OCI-LY3 (cell line): Measurements from ENCODE around the gene SLC19A1.

Source experiments
- H2AFZ ChIP-seq: fragments of 200-600, 300-600 bp; shearing (Covaris generic); 2 replicates; pipeline ENCODE4 v1.6.0; 2014; ENCODE audit warnings: antibody characterized with exemption, low read depth, low read length
- H3K27ac ChIP-seq: fragments of 200-600, 300-600 bp; sonication (generic); 2 replicates; pipeline ENCODE4 v1.5.1; 2014; ENCODE audit warnings: mild to moderate bottlenecking, low read length, moderate library complexity, mixed read lengths
- H3K27me3 ChIP-seq: fragments of 200-600, 300-600 bp; sonication (generic); 2 replicates; pipeline ENCODE4 v1.6.1; 2014; ENCODE audit warnings: low read depth, low read length, mixed read lengths
- H3K36me3 ChIP-seq: fragments of 200-600, 300-600 bp; sonication (generic); replicated peaks from 2 replicates; pipeline ENCODE3; 2014; ENCODE audit warnings: low read depth, low read length, mixed read lengths
- H3K4me1 ChIP-seq: fragments of 300-600, 200-600 bp; sonication (generic); 2 replicates; pipeline ENCODE4 v1.6.1; 2014; ENCODE audit warnings: low read length, mixed read lengths
- H3K4me2 ChIP-seq: fragments of 200-600, 300-600 bp; sonication (generic); 2 replicates; pipeline ENCODE4 v1.6.1; 2014; ENCODE audit warnings: low read length, mixed read lengths
- H3K4me3 ChIP-seq: fragments of 300-600, 200-600 bp; sonication (generic); 2 replicates; pipeline ENCODE4 v1.5.1; 2014; ENCODE audit warnings: antibody characterized with exemption, mild to moderate bottlenecking, low read length, moderate library complexity
- H3K79me2 ChIP-seq: fragments of 300-600, 200-600 bp; shearing (Covaris generic); 2 replicates; pipeline ENCODE4 v1.6.1; 2014; ENCODE audit warnings: mild to moderate bottlenecking, low read length, mixed read lengths
- H3K9ac ChIP-seq: fragments of 300-600, 200-600 bp; shearing (Covaris generic); 2 replicates; pipeline ENCODE4 v1.6.0; 2014; ENCODE audit warnings: mild to moderate bottlenecking, low read length, moderate library complexity
- H3K9me3 ChIP-seq: fragments of 200-600, 300-600 bp; shearing (Covaris generic); 2 replicates; pipeline ENCODE4 v1.6.1; 2014; ENCODE audit warnings: low read length, mixed read lengths; ENCODE audit not compliant: insufficient read depth
- H4K20me1 ChIP-seq: fragments of 200-600, 300-600 bp; sonication (generic); 2 replicates; pipeline ENCODE4 v1.6.1; 2016; ENCODE audit warnings: low read length, mixed read lengths; ENCODE audit not compliant: insufficient read depth
- EZH2phosphoT487 ChIP-seq: fragments of 200-600 bp; shearing (Covaris generic); IDR thresholded peaks from 2 replicates; pipeline ENCODE4 v1.6.1; 2018; ENCODE audit warnings: antibody characterized with exemption, mixed run types, low read depth
- TF ChIP-seq, protein P1 (sequence below): fragments of 200-600, 300-600 bp; sonication (generic); IDR thresholded peaks from 2 replicates; pipeline ENCODE4 v1.5.1; 2014; ENCODE audit warnings: antibody characterized with exemption, low read length, low read depth

The SLC19A1 gene

GRCh38 chr21:45581322-45581712 is 39.1 kb upstream of the SLC19A1 start:
- TF ChIP-seq EZH2phosphoT487, result no peak
- TF ChIP-seq, protein P1, sequence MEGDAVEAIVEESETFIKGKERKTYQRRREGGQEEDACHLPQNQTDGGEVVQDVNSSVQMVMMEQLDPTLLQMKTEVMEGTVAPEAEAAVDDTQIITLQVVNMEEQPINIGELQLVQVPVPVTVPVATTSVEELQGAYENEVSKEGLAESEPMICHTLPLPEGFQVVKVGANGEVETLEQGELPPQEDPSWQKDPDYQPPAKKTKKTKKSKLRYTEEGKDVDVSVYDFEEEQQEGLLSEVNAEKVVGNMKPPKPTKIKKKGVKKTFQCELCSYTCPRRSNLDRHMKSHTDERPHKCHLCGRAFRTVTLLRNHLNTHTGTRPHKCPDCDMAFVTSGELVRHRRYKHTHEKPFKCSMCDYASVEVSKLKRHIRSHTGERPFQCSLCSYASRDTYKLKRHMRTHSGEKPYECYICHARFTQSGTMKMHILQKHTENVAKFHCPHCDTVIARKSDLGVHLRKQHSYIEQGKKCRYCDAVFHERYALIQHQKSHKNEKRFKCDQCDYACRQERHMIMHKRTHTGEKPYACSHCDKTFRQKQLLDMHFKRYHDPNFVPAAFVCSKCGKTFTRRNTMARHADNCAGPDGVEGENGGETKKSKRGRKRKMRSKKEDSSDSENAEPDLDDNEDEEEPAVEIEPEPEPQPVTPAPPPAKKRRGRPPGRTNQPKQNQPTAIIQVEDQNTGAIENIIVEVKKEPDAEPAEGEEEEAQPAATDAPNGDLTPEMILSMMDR, result no peak
- Histone ChIP-seq H4K20me1 (no peaks in the 10 kb centered on the region), H3K79me2 (no peaks in the 10 kb centered on the region), H3K4me1 (no peaks in the 10 kb centered on the region), H3K4me2 (no peak overlapping the region), H3K9ac (no peak overlapping the region), H3K9me3 (0 out of 2 replicates have a peak, but pooled peaks cover 5% of the 10 kb centered on the region), H3K36me3 (no peaks in the 10 kb centered on the region), H3K4me3 (no peak overlapping the region), H2AFZ (no peak overlapping the region), H3K27ac (no peak overlapping the region), H3K27me3 (no peaks in the 10 kb centered on the region)

GRCh38 chr21:45580576-45581321 is 38.5 kb upstream of the SLC19A1 start:
- H3K4me3 ChIP-seq, result no peak overlapping the region
- no peaks in the 10 kb centered on the region for H4K20me1 ChIP-seq
- no peak overlapping the region for H3K4me2 ChIP-seq
- H3K79me2 ChIP-seq, result no peaks in the 10 kb centered on the region
- no peaks in the 10 kb centered on the region for H3K27me3 ChIP-seq
- H3K27ac ChIP-seq, result no peak overlapping the region
- no peak overlapping the region for H2AFZ ChIP-seq
- H3K4me1 ChIP-seq, result peaks cover 3% of the 10 kb centered on the region
- no peaks in the 10 kb centered on the region for H3K36me3 ChIP-seq
- H3K9me3 ChIP-seq, result 0 out of 2 replicates have a peak, but pooled peaks cover 5% of the 10 kb centered on the region
- TF ChIP-seq, protein P1, result no peak
- TF ChIP-seq EZH2phosphoT487, result no peak
- H3K9ac ChIP-seq, result no peak overlapping the region

- Histone ChIP-seq H3K9me3 (0 out of 2 replicates have a peak, but pooled peaks cover 5% of the 10 kb centered on the region), H3K79me2 (no peaks in the 10 kb centered on the region), H2AFZ (no peak overlapping the region), H3K4me1 (peaks cover 8% of the 10 kb centered on the region), H3K27me3 (no peaks in the 10 kb centered on the region), H3K9ac (no peak overlapping the region), H3K4me2 (no peak overlapping the region), H3K27ac (no peak overlapping the region), H4K20me1 (no peaks in the 10 kb centered on the region), H3K36me3 (no peaks in the 10 kb centered on the region), H3K4me3 (no peak overlapping the region)
- TF ChIP-seq, protein P1, result no peak
- no peak for TF ChIP-seq EZH2phosphoT487
These were observed 37.9 kb upstream of the SLC19A1 start for GRCh38 chr21:45580181-45580575.

DNA sequence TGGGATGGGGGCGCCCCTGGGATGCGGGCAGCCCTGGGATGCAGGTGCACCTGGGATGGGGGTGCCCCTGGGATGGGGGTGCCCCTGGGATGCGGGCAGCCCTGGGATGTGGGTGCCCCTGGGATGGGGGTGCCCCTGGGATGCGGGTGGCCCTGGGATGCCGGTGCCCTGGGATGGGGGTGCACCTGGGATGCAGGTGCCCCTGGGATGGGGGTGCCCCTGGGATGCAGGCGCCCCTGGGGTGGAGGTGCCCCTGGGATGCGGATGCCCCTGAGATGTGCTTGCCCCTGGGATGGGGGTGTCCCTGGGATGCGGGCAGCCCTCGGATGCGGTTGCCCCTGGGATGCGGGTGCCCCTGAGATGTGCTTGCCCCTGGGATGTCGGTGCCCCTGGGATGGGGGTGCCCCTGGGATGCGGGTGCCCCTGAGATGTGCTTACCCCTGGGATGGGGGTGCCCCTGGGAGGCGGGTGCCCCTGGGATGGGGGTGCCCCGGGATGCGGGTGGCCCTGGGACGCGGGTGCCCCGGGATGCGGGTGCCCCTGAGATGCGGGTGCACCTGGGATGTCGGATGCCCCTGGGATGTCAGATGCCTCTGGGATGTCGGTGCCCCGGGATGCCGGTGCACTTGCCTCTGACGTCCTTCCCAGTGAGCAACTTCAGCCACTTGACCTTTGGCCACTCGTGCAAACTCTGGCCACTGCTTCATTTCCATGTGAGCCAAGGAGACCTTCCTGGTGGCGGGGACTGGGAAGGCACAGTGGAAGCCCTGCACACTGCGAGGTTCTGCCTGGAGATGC is 37.3 kb upstream of the SLC19A1 start:
- H3K4me2 ChIP-seq, result no peak overlapping the region
- H3K9me3 ChIP-seq, result 0 out of 2 replicates have a peak, but pooled peaks cover 5% of the 10 kb centered on the region
- H4K20me1 ChIP-seq, result no peaks in the 10 kb centered on the region
- H3K4me3 ChIP-seq, result no peak overlapping the region
- H3K9ac ChIP-seq, result no peak overlapping the region
- no peak for TF ChIP-seq EZH2phosphoT487
- TF ChIP-seq, protein P1, result no peak
- no peaks in the 10 kb centered on the region for H3K36me3 ChIP-seq
- H3K27me3 ChIP-seq, result no peaks in the 10 kb centered on the region
- no peak overlapping the region for H3K27ac ChIP-seq
- peaks cover 8% of the 10 kb centered on the region for H3K4me1 ChIP-seq
- H3K79me2 ChIP-seq, result no peaks in the 10 kb centered on the region
- no peak overlapping the region for H2AFZ ChIP-seq
